Measurements from ENCODE around the gene PEX11A. TPM values are rescaled to one million over a fixed set of nuclear protein-coding genes. Genes with fewer than 3 reads are reported as not detected.
"Not testable (repeated sequence)": the region's sequence is repeated elsewhere in the genome, so short reads cannot be mapped to it uniquely, and the experiment has no call there.

Gene PEX11A
- 8.5 and 9.0 TPM in 2 replicates for total RNA-seq (2014; rRNA removed; shearing (Covaris generic))
- 6.0 and 6.1 TPM in 2 replicates for polyA plus RNA-seq (2015; cell fraction: cytosol; rRNA removed)
- 4.4 and 6.7 TPM in 2 replicates for polyA plus RNA-seq (2015; cell fraction: nucleus; rRNA removed)

- DNase-seq (ENCODE audit: low read depth) = peak; percentile 61
Measured at GRCh38 chr15:89690276-89691218, at the start of gene PEX11A, which contains the start of gene WDR93. TSS of gene PEX11A (minus strand) at chr15:89690754. CDS start at chr15:89690632, 122 bp downstream. TSS of gene WDR93 (plus strand) at chr15:89690811. CDS start at chr15:89701747, 10,936 bp downstream.

- DNase-seq (ENCODE audit: low read depth) = peak; percentile 71
Measured at GRCh38 chr15:89740137-89740536, 49.6 kb upstream of the PEX11A start.

GRCh38 chr15:89735773-89736172 is 45.2 kb upstream of the PEX11A start:
- DNase-seq (ENCODE audit: low read depth) = no peak

- no peak for DNase-seq (ENCODE audit: low read depth)
Measured at GRCh38 chr15:89732451-89733172, 42.1 kb upstream of the PEX11A start.

GRCh38 chr15:89731275-89731674 is 40.7 kb upstream of the PEX11A start:
- DNase-seq (ENCODE audit: low read depth) = no peak

GRCh38 chr15:89728254-89728653 is 37.7 kb upstream of the PEX11A start:
- DNase-seq (ENCODE audit: low read depth) = no peak

GRCh38 chr15:89725064-89725463 is 34.5 kb upstream of the PEX11A start:
- DNase-seq (ENCODE audit: low read depth) = no peak

- DNase-seq (ENCODE audit: low read depth) = no peak
Measured at GRCh38 chr15:89724621-89725020, 34.1 kb upstream of the PEX11A start.

GRCh38 chr15:89723031-89723430 is 32.5 kb upstream of the PEX11A start:
- DNase-seq (ENCODE audit: low read depth) = no peak

- no peak for DNase-seq (ENCODE audit: low read depth)
Measured at GRCh38 chr15:89714775-89715174, 24.2 kb upstream of the PEX11A start.

- no peak for DNase-seq (ENCODE audit: low read depth)
Measured at GRCh38 chr15:89707577-89707976, 17.0 kb upstream of the PEX11A start.

GRCh38 chr15:89704411-89704810 is 13.9 kb upstream of the PEX11A start:
- no peak for DNase-seq (ENCODE audit: low read depth)

GRCh38 chr15:89695198-89695597 is 4.6 kb upstream of the PEX11A start:
- DNase-seq (ENCODE audit: low read depth) = no peak

GRCh38 chr15:89693696-89694095 is 3.1 kb upstream of the PEX11A start:
- DNase-seq (ENCODE audit: low read depth) = no peak

- DNase-seq (ENCODE audit: low read depth) = no peak
Measured at GRCh38 chr15:89693091-89693490, 2.5 kb upstream of the PEX11A start.

GRCh38 chr15:89689930-89690275 is 651 bp downstream of the PEX11A start:
- not testable (repeated sequence) for DNase-seq (ENCODE audit: low read depth)

GRCh38 chr15:89686522-89686921 is 4.0 kb downstream of the PEX11A start:
- DNase-seq (ENCODE audit: low read depth) = no peak

GRCh38 chr15:89685995-89686394 is 4.6 kb downstream of the PEX11A start:
- DNase-seq (ENCODE audit: low read depth) = no peak

GRCh38 chr15:89681146-89681545 is 9.4 kb downstream of the PEX11A start:
- DNase-seq (ENCODE audit: low read depth) = no peak

- no peak for DNase-seq (ENCODE audit: low read depth)
Measured at GRCh38 chr15:89680282-89680873, 10.2 kb downstream of the PEX11A start.

GRCh38 chr15:89679212-89679611 is 11.3 kb downstream of the PEX11A start, which contains the start of gene PLIN1:
TSS of gene PLIN1 (minus strand) at chr15:89679367. CDS start at chr15:89677489, 1,878 bp downstream.
- no peak for DNase-seq (ENCODE audit: low read depth)

GRCh38 chr15:89677381-89677780 is 13.2 kb downstream of the PEX11A start:
- DNase-seq (ENCODE audit: low read depth) = no peak

All from HT1080 (cell line).